Heart left ventricle (tissue), 16 donors: ENCODE results near the gene SIX4. TPM values are rescaled to one million over a fixed set of nuclear protein-coding genes. Genes with fewer than 3 reads are reported as not detected.
A peak's percentile ranks its signal among the peaks of the same experiment; 100 is the strongest.
"Not testable (repeated sequence)": the region's sequence is repeated elsewhere in the genome, so short reads cannot be mapped to it uniquely, and the experiment has no call there.

ENCODE experiments used
- ATAC-seq, 4 donors: fragments of 200-7000 bp; cut with Tn5 transposase; one replicate each; pipeline ENCODE4 v1.9.1; 2020 to 2022; ENCODE audit warnings: moderate library complexity in 4 of 4, mild to moderate bottlenecking in 3 of 4, moderate number of reproducible peaks in 1 of 4
- DNase-seq, 5 donors: peaks; one replicate each; pipeline ENCODE4 v3.0.0-alpha.2; 2020
- H3K27ac ChIP-seq, 12 donors: fragments of 200-600 bp; sonication (generic) in 4 of 12; one replicate each; pipeline versions ENCODE4 v1.5.0 to v1.8.0; 2016 to 2022; ENCODE audit warnings: mild to moderate bottlenecking in 2 of 12
- H3K27me3 ChIP-seq, 9 donors: fragments of 200-600 bp; sonication (generic) in 2 of 9; one replicate each; pipeline versions ENCODE4 v1.5.1 to v1.8.0; 2016 to 2022; ENCODE audit warnings: mild to moderate bottlenecking in 3 of 9
- H3K36me3 ChIP-seq, 9 donors: fragments of 200-600 bp; sonication (generic) in 2 of 9; one replicate each; pipeline versions ENCODE4 v1.5.0 to v1.8.0; 2018 to 2022; ENCODE audit warnings: mild to moderate bottlenecking in 2 of 9
- H3K4me1 ChIP-seq, 12 donors: fragments of 200-600 bp; sonication (generic) in 4 of 12; one replicate each; pipeline versions ENCODE4 v1.5.0 to v1.8.0; 2016 to 2022; ENCODE audit warnings: mild to moderate bottlenecking in 3 of 12
- H3K4me3 ChIP-seq, 12 donors: fragments of 200-600 bp; sonication (generic) in 4 of 12; one replicate each; pipeline versions ENCODE4 v1.5.0 to v1.8.0; 2017 to 2022; ENCODE audit warnings: mild to moderate bottlenecking in 9 of 12, moderate library complexity in 4 of 12
- H3K9me3 ChIP-seq, 12 donors: fragments of 200-600 bp; sonication (generic) in 4 of 12; one replicate each; pipeline versions ENCODE4 v1.5.0 to v1.8.0; 2016 to 2022; ENCODE audit warnings: mild to moderate bottlenecking in 1 of 12
- CTCF ChIP-seq, 12 donors: fragments of 200-600 bp; sonication (generic) in 4 of 12; IDR thresholded peaks; one replicate each; pipeline versions ENCODE4 v1.5.0 to v1.8.0; 2018 to 2022; ENCODE audit warnings: antibody characterized with exemption in 12 of 12, mild to moderate bottlenecking in 5 of 12
- POLR2A ChIP-seq, 2 donors: fragments of 450-650 bp; IDR thresholded peaks; one replicate each; pipeline ENCODE4 v1.6.1; 2017; ENCODE audit warnings: antibody characterized with exemption in 2 of 2, mild to moderate bottlenecking in 2 of 2, moderate library complexity in 2 of 2
- WGBS, 4 donors: extraction: QIAGEN DNeasy Blood & Tissue Kit in 2 of 4; methylation state at CpG; one replicate each; pipeline versions ENCODE4 v1.1.5 to v1.1.7; 2013 to 2018; 5-methylcytosine and 5-hydroxymethylcytosine counted together
- intact Hi-C, 10 donors: fragments of 100-400 bp; cut with DNase I; formaldehyde crosslinking; loops; one replicate each; pipeline versions ENCODE4 v1.11.1 to v1.14.2; 2022
- polyA plus RNA-seq, 2 donors: library from polyadenylated mRNA; stranded (reverse); fragments of 200-250 nt; gene quantifications; one replicate each; pipeline ENCODE4 v1.2.3, GENCODE V29; 2013
- total RNA-seq, 9 donors: library from RNA; depleted of rRNA in 2 of 9; stranded (reverse); fragments of >200 nt in 2 of 9; fragmentation: NEBNext Ultra II Directional in 3 of 9; extraction: Animal tissue kit (Norgen Biotek cat#: 25700) in 3 of 9; gene quantifications; one replicate each; pipeline versions ENCODE4 v1.1.0 to v1.2.4, GENCODE V29; 2016 to 2023
- donor health status: ischemic (EF 13 %, LVEDD 7.1; RV severe dilation, severe dysfunction).
- donor health status: healthy with polysubstance abuse.
- donor health status: DM: no; HTN: yes; CAD: no.
- donor health status: DM: no; HTN: no; CAD: no.
- donor health status: ischemic (EF 25% LVEDD 6.9; RV normal size, moderate dysfunction).
- donor health status: ischemic (EF 25% LVEDD 5.7; RV mildly dilated, moderate dysfunction).
- donor health status: healthy.
- donor health status: DM: yes; HTN: yes; CAD: no.
- donor health status: ischemic (EF 35%, LVEDD 5.7; RV mildly dilated, moderate dysfunction).
- donor health status: nonischemic (EF 11% LVEDD 7.7; RV severe dilation, severe dysfunction).
- donor health status: DM: yes; HTN: yes; CAD: no.
- donor health status: PGD.
- donor health status: ischemic (EF 29% LVEDD 5.4; RV normal size, mild dysfunction).
- donor health status: nonischemic (EF 23%, LVEDD 6.1; RV moderate dilation, normal function).

The SIX4 gene
- total and polyA plus RNA-seq, 11 donors = 0.27 to 2.9 (median 1.1) TPM

GRCh38 chr14:60732840-60733483 lies 8.8 kb upstream of the SIX4 start:
- H3K27ac ChIP-seq = no peak overlapping the region
- 68 to 80% (median 68%) methylated on average over 4 of the region's 4 CpGs for WGBS, 4 donors
- TF ChIP-seq POLR2A (IDR thresholded peaks at IDR 0.05) (no peak), CTCF (IDR thresholded peaks at IDR 0.05) (no peak)
- ATAC-seq (no peak), DNase-seq (no peak)
- no peak overlapping the region for H3K4me3 ChIP-seq
- H3K36me3 ChIP-seq = no peaks in the 10 kb centered on the region
- H3K9me3 ChIP-seq = no peaks in the 10 kb centered on the region
- H3K4me1 ChIP-seq = peaks cover 0 to 26% (median 17%) of the 10 kb centered on the region in 12 donors
- intact Hi-C loops = loop anchor here in 2 of 10 donors (5.0 to 10.0 kb wide), 2 partner anchors 249 to 388 kb away; partner anchors contain the start of genes SLC38A6 (in 2 of the 2) and TRMT5 (in 2 of the 2)
- H3K27me3 ChIP-seq = peaks cover 0 to 25% (median 3%) of the 10 kb centered on the region in 9 donors

- peaks cover 0 to 42% (median 5%) of the 10 kb centered on the region in 9 donors for H3K27me3 ChIP-seq
- DNase-seq = not testable (repeated sequence)
These were observed 7.1 kb upstream of the SIX4 start for GRCh38 chr14:60731291-60731690.

GRCh38 chr14:60723116-60723906 lies 840 bp downstream of the SIX4 start:
- 0 to 1% (median 0%) methylated on average over 31 to 78 of the region's 78 CpGs for WGBS, 4 donors
- Histone ChIP-seq H3K27me3 (peaks cover 0 to 91% (median 15%) of the 10 kb centered on the region in 9 donors), H3K36me3 (no peaks in the 10 kb centered on the region)

More at GRCh38 chr14:60731291-60731690, 7.1 kb upstream of the SIX4 start:
- not testable (repeated sequence) for ATAC-seq, H3K9me3 ChIP-seq, H3K36me3 ChIP-seq, H3K27ac ChIP-seq, H3K4me3 ChIP-seq
- H3K4me1 ChIP-seq = peaks cover 0 to 17% (median 12%) of the 10 kb centered on the region in 12 donors
- intact Hi-C loops = loop anchor here in 2 of 10 donors (5.0 to 10.0 kb wide), 2 partner anchors 251 to 386 kb away; partner anchors contain the start of genes SLC38A6 (in 2 of the 2) and TRMT5 (in 2 of the 2)
- 92 to 97% (median 93%) methylated on average over 5 of the region's 5 CpGs for WGBS, 4 donors

More at GRCh38 chr14:60723116-60723906, 840 bp downstream of the SIX4 start:
- no peaks in the 10 kb centered on the region for H3K9me3 ChIP-seq
- peaks cover 0 to 36% (median 12%) of the 10 kb centered on the region in 12 donors for H3K4me1 ChIP-seq
- ATAC-seq (peak in 3 of 4 donors; percentile 14 to 69 (median 50)), DNase-seq (peak; percentile 11 to 66 (median 33))
- peak overlapping the region in 7 of 12 donors; percentile 15 to 66 (median 39) for H3K27ac ChIP-seq
- intact Hi-C loops = no loop called here
- H3K4me3 ChIP-seq = peak overlapping the region; percentile 25 to 91 (median 68)
- TF ChIP-seq CTCF (IDR thresholded peaks at IDR 0.05) (no peak), POLR2A (IDR thresholded peaks at IDR 0.05) (no peak)
